HUES48 (cell line): ENCODE results near the gene TECPR2.

ENCODE experiments used
- H3K27ac ChIP-seq: one replicate; pipeline ENCODE4 v1.7.0; 2013; ENCODE audit warnings: low read depth, low read length, inconsistent platforms
- H3K27me3 ChIP-seq: 2 replicates; pipeline ENCODE4 v1.6.1; 2013; ENCODE audit warnings: mild to moderate bottlenecking, low read length; ENCODE audit not compliant: control insufficient read depth, insufficient read depth
- H3K36me3 ChIP-seq: 2 replicates; pipeline ENCODE4 v1.6.1; 2013; ENCODE audit warnings: low read length; ENCODE audit not compliant: control insufficient read depth, insufficient read depth
- H3K4me1 ChIP-seq: 2 replicates; pipeline ENCODE4 v1.6.1; 2013; ENCODE audit warnings: mild to moderate bottlenecking, low read length; ENCODE audit not compliant: control insufficient read depth, insufficient read depth
- H3K4me3 ChIP-seq: 2 replicates; pipeline ENCODE4 v1.5.1; 2013; ENCODE audit warnings: mild to moderate bottlenecking, low read depth, low read length
- H3K9ac ChIP-seq: 2 replicates; pipeline ENCODE4 v1.6.1; 2013; ENCODE audit warnings: mild to moderate bottlenecking, low read depth, low read length, moderate library complexity
- H3K9me3 ChIP-seq: 2 replicates; pipeline ENCODE4 v1.6.1; 2013; ENCODE audit warnings: low read length; ENCODE audit not compliant: control insufficient read depth, insufficient read depth

The TECPR2 gene

DNA sequence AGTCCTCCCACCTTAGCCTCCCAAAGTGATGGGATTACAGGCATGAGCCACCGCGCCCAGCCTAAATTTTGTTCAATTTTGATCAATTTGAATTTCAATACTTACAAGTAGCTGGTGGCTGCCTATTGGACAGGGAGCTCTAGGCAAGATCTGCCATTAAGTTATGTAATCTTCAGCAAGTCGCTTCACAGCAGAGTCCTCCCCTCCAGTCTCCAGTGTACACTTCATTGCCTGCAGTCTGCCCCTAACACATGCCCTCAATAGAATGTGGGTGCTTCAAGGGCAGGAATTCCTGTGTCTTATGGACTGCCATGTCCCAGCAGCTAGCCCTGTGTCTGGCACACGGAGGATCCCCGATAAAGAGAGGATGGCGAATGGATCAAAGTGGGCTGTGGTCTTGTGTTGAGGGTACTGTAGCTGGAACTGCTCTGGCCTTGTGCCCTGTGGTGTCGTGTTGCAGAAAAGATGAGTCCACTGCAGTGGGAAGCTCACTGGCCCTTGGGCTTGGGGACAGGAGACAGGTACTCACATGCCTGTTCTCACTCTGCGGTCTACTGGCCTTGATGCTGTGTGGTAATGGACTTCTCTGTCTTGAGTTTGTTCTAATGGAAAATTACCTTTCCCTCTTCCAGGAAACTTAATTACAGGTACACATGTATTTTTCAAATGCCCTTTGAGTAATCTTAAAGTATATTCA is 67.6 kb downstream of the TECPR2 start:
- 0 out of 2 replicates have a peak, but pooled peaks cover 6% of the 10 kb centered on the region for H3K36me3 ChIP-seq
- no peaks in the 10 kb centered on the region for H3K27me3 ChIP-seq
- H3K9ac ChIP-seq: no peak overlapping the region; the same call in 1 of the 2 replicates
- no peaks in the 10 kb centered on the region for H3K9me3 ChIP-seq
- H3K4me3 ChIP-seq: no peak overlapping the region
- no peaks in the 10 kb centered on the region for H3K4me1 ChIP-seq
- H3K27ac ChIP-seq: no peak overlapping the region

DNA sequence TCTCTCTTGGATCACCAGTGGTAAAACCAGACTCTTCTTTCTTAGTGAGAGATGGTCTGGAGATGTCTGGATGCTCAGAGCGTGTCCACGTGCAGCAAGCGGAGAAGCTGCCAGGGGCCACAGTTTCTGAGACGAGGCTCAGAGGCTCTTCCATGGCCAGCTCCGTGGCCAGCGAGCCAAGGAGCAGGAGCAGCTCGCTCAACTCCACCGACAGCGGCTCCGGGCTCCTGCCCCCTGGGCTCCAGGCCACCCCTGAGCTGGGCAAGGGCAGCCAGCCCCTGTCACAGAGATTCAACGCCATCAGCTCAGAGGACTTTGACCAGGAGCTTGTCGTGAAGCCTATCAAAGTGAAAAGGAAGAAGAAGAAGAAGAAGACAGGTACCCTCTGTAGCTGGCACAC is 69.0 kb downstream of the TECPR2 start:
- Histone ChIP-seq H3K27me3 (no peaks in the 10 kb centered on the region), H3K9me3 (no peaks in the 10 kb centered on the region), H3K27ac (no peak overlapping the region), H3K36me3 (0 out of 2 replicates have a peak, but pooled peaks cover 6% of the 10 kb centered on the region), H3K4me3 (no peak overlapping the region), H3K4me1 (no peaks in the 10 kb centered on the region), H3K9ac (no peak overlapping the region)

DNA sequence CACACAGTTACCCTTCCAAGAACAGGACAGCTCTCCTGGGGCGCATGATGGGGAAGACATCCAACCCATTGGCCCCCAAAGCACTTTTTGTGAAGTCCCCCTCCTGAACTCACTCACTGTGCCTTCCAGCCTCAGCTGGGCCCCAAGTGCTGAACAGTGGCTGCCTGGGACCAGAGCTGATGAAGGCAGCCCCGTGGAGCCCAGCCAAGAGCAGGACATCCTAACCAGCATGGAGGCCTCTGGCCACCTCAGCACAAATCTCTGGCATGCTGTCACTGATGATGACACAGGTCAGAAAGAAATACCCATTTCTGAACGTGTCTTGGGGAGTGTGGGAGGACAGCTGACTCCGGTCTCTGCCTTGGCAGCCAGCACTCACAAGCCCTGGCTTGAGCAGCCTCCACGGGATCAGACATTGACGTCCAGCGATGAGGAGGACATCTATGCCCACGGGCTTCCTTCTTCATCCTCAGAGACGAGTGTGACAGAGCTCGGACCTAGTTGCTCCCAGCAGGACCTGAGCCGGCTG is 72.0 kb downstream of the TECPR2 start:
- H3K27ac ChIP-seq: no peak overlapping the region
- no peaks in the 10 kb centered on the region for H3K9me3 ChIP-seq
- H3K4me1 ChIP-seq: 0 out of 2 replicates have a peak, but pooled peaks cover 7% of the 10 kb centered on the region
- H3K36me3 ChIP-seq: 0 out of 2 replicates have a peak, but pooled peaks cover 6% of the 10 kb centered on the region
- H3K27me3 ChIP-seq: no peaks in the 10 kb centered on the region
- no peak overlapping the region for H3K4me3 ChIP-seq
- H3K9ac ChIP-seq: no peak overlapping the region

DNA sequence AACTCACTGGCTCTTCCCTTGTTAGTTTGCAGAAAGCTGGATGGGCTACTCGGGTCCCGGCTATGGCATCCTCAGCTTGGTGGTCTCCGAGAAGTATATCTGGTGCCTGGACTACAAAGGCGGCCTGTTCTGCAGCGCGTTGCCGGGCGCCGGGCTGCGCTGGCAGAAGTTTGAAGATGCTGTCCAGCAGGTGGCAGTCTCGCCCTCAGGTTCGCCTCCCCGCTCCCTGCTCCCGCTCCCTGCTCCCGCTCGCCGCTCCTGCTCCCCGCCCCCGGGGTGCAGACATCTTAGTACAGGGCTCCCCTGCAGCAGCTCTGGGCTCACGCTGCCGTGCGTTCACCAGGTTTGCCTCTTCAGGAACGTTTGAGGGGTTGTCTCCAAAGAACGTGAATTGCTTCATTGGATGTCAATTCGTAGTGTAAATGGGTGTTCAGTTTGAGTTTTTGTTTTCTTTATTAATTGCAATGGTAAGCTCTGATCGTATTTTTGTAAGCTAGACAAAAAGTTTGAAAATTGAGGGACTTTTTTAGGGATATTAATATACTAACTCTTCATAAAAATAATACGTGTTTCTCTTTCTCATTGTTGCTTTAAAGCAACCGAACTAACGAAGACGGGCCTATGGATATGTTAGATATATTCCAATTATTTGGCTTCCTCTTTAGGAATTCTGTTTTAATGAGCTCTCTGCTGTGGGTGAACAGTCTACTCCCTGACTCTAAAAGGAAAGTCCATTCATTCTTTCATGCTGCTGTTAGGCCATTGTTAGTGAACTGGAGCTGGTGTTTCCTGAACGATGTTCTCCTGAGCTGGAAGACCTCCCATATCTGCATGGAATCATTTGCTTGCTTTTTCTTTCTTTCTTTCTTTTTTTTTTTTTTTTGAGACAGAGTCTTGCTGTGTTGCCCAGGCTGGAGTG is 75.5 kb downstream of the TECPR2 start:
- no peak overlapping the region for H3K4me3 ChIP-seq

DNA sequence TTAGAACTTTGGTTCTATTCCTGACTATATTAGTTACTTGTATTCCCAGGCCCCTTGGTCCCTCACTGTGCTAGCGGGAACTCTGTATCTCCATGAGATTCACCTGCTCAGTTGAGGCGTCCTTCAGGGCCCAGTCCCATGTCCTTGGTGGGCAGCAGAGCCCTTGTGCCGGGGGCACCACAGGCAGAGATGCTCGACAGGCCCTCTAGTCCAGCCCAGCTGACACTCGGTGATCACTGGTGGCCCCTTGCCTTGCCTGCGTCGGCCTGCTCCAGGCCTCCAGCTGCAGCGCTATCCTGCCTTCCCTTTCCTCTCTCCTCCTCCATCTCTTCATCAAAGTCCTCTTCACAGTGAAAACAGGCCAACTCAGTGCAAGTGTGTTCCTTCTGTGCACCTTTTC is 76.8 kb downstream of the TECPR2 start:
- Histone ChIP-seq H3K27me3 (no peaks in the 10 kb centered on the region), H3K4me3 (no peak overlapping the region), H3K4me1 (0 out of 2 replicates have a peak, but pooled peaks cover 7% of the 10 kb centered on the region), H3K9me3 (no peaks in the 10 kb centered on the region), H3K36me3 (peaks cover 34% of the 10 kb centered on the region), H3K9ac (no peak overlapping the region), H3K27ac (no peak overlapping the region)

More for the DNA sequence above, 75.5 kb downstream of the TECPR2 start:
- H3K27ac ChIP-seq: no peak overlapping the region
- 0 out of 2 replicates have a peak, but pooled peaks cover 7% of the 10 kb centered on the region for H3K4me1 ChIP-seq
- no peak overlapping the region for H3K9ac ChIP-seq
- H3K36me3 ChIP-seq: peaks cover 27% of the 10 kb centered on the region
- H3K27me3 ChIP-seq: no peaks in the 10 kb centered on the region
- H3K9me3 ChIP-seq: no peaks in the 10 kb centered on the region

DNA sequence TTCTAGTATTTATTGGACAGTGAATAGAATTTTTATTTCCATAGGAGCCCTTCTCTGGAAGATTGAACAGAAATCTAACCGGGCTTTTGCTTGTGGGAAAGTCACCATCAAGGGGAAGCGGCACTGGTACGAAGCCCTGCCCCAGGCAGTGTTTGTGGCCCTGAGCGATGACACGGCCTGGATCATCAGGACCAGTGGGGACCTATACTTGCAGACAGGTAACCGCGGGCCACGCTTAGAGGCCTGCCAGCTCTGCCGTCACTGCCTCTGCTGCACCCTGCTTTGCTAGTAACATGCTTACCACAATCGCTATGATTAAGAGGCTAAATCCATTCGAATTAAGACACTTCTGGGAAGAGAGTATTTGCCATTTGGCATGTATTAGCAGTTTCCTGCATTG is 77.7 kb downstream of the TECPR2 start:
- Histone ChIP-seq H3K27ac (no peak overlapping the region), H3K4me3 (no peak overlapping the region), H3K27me3 (no peaks in the 10 kb centered on the region), H3K9ac (no peak overlapping the region), H3K36me3 (peaks cover 31% of the 10 kb centered on the region), H3K9me3 (no peaks in the 10 kb centered on the region), H3K4me1 (0 out of 2 replicates have a peak, but pooled peaks cover 7% of the 10 kb centered on the region)

DNA sequence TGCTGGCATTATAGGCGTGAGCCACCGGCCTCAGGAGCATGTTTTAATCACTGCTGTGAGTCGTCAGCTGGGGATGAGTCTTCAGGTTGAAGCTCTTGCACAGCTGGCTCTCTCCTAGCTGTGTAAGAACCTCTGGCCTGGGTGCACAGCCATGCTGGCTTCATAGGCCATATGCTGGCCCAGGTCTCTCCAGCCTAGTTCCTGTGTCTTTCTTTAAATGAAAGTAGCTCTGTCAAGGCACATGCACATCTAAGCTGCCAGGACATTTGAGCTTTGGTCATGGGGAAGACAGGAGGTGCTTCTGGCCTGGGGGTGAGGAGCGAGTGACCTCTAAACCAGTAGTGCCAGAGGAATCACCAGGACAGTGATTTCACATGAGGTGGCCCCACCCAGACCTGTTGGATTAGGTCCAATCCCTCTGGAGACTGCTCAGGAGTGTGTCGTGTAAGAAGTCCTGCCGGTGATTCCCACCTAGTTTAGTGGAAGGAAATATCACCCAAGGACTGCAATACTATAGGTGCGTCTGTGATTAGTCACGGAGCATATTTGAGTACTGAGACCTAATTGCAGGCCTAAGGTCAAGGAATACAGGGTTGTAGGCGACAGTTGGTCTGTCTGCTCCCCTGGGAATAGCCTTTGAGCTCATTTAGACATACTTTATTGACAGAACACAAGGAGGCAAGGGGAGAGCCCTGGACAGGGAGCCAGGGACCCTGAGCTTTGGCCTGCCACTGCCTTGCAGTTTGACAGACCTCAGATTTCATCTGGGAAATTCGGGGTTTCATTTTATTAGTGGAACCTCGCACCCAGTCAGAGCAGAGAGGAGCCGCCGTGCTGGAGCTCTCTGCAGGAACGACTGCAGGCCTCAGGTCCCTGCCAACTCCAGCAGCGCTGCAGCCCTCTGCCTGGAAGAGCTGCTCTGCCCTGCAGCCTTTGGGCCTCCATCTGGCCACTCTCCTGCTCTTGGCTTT is 79.8 kb downstream of the TECPR2 start:
- Histone ChIP-seq H3K27me3 (no peaks in the 10 kb centered on the region), H3K9ac (no peak overlapping the region), H3K4me1 (0 out of 2 replicates have a peak, but pooled peaks cover 7% of the 10 kb centered on the region), H3K4me3 (no peak overlapping the region), H3K36me3 (peaks cover 36% of the 10 kb centered on the region), H3K9me3 (no peaks in the 10 kb centered on the region), H3K27ac (no peak overlapping the region)

DNA sequence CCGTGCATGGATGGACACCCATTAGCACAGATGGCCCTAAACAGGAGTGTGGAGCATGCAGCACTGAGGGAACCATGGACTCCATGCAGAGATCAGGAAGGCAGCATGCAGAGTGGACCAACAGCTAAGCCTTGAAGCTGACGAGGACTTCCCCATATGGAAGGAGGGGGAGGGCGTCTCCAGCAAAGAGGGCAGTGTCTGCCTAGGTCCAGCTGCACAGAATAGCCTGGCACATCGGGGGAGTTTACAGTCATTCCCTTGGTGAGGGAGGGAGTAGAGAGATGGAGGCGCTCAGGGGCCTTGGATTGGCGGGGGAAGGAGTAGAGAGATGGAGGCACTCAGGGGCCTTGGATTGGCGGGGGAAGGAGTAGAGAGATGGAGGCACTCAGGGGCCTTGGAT is 82.3 kb downstream of the TECPR2 start:
- Histone ChIP-seq H3K9ac (no peak overlapping the region), H3K4me1 (no peaks in the 10 kb centered on the region), H3K36me3 (peaks cover 48% of the 10 kb centered on the region), H3K27me3 (no peaks in the 10 kb centered on the region), H3K27ac (no peak overlapping the region), H3K4me3 (no peak overlapping the region), H3K9me3 (no peaks in the 10 kb centered on the region)

DNA sequence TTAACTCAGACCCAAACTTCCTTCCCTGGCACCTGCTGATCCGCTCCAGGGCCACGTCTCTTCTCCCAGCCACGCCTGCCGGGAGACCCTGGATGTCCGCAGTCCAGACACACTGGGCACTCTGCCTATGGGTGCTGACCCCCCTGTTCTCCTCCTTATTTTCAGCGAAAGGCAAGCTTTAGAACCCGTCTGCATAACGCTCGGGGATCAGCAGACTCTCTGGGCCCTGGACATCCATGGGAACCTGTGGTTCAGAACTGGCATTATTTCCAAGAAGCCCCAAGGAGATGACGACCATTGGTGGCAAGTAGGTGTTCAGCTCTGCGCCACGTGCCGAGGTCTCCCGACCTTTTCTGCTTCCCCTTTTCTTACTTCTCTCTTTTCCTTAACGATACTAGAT is 82.9 kb downstream of the TECPR2 start:
- no peak overlapping the region for H3K9ac ChIP-seq
- peaks cover 50% of the 10 kb centered on the region for H3K36me3 ChIP-seq
- H3K27me3 ChIP-seq: no peaks in the 10 kb centered on the region
- no peaks in the 10 kb centered on the region for H3K4me1 ChIP-seq
- H3K27ac ChIP-seq: no peak overlapping the region
- H3K9me3 ChIP-seq: no peaks in the 10 kb centered on the region
- no peak overlapping the region for H3K4me3 ChIP-seq
